Activated T-helper 1 cell treated with anti-CD3 and anti-CD28 coated beads, Interleukin-12 subunit alpha, Interleukin-12 subunit beta, Interleukin-2, Interleukin-4 antibody, amounts not matched to agents 30 ng/mL and 10 ng/mL and 1 ng/mL, durations not matched to agents 14 hours and 24 hours and 36 hours (primary cell): ENCODE data around the gene NT5DC1. TPM values are rescaled to one million over a fixed set of nuclear protein-coding genes. Genes with fewer than 3 reads are reported as not detected.

ENCODE experiments used
- DNase-seq: peaks from one replicate; pipeline ENCODE4 v3.0.0; 2021; ENCODE audit warnings: low spot score
- H3K27ac Mint-ChIP-seq: one replicate; pipeline ENCODE4 v1.8.0; 2021; ENCODE audit warnings: mild to moderate bottlenecking, mixed read lengths
- H3K27me3 Mint-ChIP-seq: one replicate; pipeline ENCODE4 v1.8.0; 2022; ENCODE audit warnings: mild to moderate bottlenecking, moderate library complexity, mixed read lengths; ENCODE audit not compliant: insufficient read depth
- H3K36me3 Mint-ChIP-seq: one replicate; pipeline ENCODE4 v1.8.0; 2021; ENCODE audit warnings: low read depth, mixed read lengths
- H3K4me1 Mint-ChIP-seq: one replicate; pipeline ENCODE4 v1.8.0; 2021; ENCODE audit warnings: low read depth, mixed read lengths
- H3K4me3 Mint-ChIP-seq: one replicate; pipeline ENCODE4 v1.8.0; 2021; ENCODE audit warnings: mild to moderate bottlenecking, moderate library complexity, mixed read lengths
- H3K9me3 Mint-ChIP-seq: one replicate; pipeline ENCODE4 v1.8.0; 2021; ENCODE audit warnings: mixed read lengths
- intact Hi-C: fragments of 100-400 bp; cut with micrococcal nuclease; formaldehyde crosslinking; loops from one replicate; pipeline ENCODE4 v1.15.1; 2024
- total RNA-seq: library from RNA; stranded (reverse); gene quantifications from 2 replicates; pipeline ENCODE4 v1.2.3, GENCODE V29; 2022

NT5DC1 gene
- total RNA-seq, 1 donor from 2014 or later, result 30.1 TPM

DNA sequence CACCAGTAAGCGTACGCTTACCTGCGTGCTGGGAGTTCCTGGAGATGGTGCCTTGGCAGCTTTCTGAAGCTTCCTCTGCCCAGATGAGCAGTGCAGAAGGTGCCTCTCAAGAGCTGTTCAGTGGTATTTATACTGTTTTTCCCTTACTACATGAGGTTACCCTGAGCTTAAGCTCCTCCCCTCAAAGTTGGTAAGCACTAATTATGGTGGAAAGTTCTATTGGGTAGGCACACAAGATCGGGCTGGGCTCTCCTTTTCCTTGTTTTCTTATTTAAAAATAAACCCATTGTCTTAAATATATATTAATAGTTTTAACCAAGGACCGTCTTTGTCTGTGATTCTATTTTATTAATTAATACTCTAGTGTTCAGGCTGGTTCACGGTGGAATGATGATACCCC, 25.4 kb downstream of the NT5DC1 start, which contains the start of gene COL10A1:
Gene COL10A1, minus strand, starts transcription at position 101 of the 400 bp plus-strand sequence. CDS start 640 bp downstream, outside the sequence.
- peaks cover 2% of the 10 kb centered on the region for H3K36me3 Mint-ChIP-seq
- H3K4me1 Mint-ChIP-seq, result no peaks in the 10 kb centered on the region
- no peaks in the 10 kb centered on the region for H3K27me3 Mint-ChIP-seq
- intact Hi-C loops, result no loop called here
- no peak for DNase-seq
- no peaks in the 10 kb centered on the region for H3K9me3 Mint-ChIP-seq
- no peak within 1 kb of the TSS for H3K4me3 Mint-ChIP-seq
- no peak within 1 kb of the TSS for H3K27ac Mint-ChIP-seq

DNA sequence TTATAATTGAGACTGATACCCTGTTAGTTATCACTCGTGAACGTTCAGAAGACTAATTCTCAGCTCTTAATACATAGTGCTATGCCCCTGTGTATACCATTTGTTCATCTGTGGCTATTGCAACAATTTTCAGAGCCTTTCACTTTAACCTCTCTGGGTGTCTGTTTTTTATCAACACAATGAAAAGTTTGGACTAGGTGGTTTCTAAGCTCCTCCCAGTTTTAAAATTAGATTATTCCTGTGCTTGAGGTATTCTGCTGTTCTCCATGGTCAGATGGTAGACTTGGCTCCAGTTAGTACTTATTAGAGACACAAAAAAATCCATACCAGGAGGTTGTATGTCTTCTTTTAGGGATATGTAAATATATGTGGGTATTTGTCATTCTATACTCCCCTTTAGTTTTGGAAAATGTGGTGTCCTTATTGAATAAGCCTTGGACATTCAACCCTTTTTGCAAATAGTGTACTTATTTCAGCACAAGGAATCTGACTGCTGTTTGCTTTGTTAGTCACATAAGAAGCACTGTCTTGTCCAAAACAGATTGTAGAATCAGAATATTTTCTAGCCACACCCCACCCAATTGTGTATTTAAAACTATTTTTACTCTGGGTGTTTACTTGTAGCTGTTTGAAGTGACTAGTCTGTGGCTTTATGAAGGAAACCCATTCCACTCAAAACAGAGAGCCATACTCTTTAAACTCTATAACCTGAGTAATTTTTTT, 27.3 kb downstream of the NT5DC1 start:
- no peaks in the 10 kb centered on the region for H3K36me3 Mint-ChIP-seq
- DNase-seq, result no peak
- no peak overlapping the region for H3K27ac Mint-ChIP-seq
- no peaks in the 10 kb centered on the region for H3K4me1 Mint-ChIP-seq
- H3K4me3 Mint-ChIP-seq, result no peak overlapping the region
- no peaks in the 10 kb centered on the region for H3K9me3 Mint-ChIP-seq
- H3K27me3 Mint-ChIP-seq, result no peaks in the 10 kb centered on the region
- intact Hi-C loops, result no loop called here

DNA sequence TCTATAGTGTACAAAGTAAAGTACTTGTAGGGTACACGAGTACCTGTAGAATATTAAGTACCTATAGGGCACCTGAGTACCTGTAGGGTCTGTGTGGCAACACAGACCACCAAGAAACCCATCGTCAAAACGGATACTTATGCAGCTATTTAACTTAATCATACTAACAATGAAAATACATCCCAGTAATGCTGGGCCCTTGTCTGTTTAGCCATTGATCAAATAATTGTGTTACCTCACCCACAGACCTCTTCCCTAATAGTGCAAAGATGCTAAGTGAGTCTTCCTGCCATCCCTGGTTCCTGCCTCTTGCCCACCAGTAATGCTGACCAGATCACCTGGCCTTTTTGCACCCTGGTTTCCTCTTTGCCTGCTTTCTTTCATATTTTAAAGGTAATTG, 32.8 kb downstream of the NT5DC1 start:
- H3K27ac Mint-ChIP-seq, result no peak overlapping the region
- peaks cover 9% of the 10 kb centered on the region for H3K4me1 Mint-ChIP-seq
- no peaks in the 10 kb centered on the region for H3K36me3 Mint-ChIP-seq
- H3K9me3 Mint-ChIP-seq, result no peaks in the 10 kb centered on the region
- H3K27me3 Mint-ChIP-seq, result no peaks in the 10 kb centered on the region
- no peak for DNase-seq
- no peak overlapping the region for H3K4me3 Mint-ChIP-seq
- intact Hi-C loops, result no loop called here

DNA sequence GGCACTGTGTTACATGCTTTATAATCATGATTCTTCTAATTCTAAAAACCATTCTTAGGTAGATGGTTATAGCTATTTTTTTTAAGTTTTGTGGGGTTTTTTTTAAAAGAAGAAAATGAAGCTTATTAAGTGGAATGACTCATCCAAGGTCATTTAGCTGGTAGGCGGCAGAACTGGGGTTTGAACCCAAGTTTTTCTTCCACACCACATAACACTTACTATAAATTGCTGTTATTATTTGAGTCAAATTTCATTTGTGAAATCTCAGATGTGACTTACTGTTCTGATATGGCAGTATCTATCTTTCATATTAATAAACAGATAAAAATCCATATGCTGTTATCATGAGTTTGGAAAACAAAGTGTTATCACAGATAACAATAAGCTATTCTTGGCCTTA, 35.7 kb downstream of the NT5DC1 start:
- intact Hi-C loops, result no loop called here
- no peaks in the 10 kb centered on the region for H3K9me3 Mint-ChIP-seq

DNA sequence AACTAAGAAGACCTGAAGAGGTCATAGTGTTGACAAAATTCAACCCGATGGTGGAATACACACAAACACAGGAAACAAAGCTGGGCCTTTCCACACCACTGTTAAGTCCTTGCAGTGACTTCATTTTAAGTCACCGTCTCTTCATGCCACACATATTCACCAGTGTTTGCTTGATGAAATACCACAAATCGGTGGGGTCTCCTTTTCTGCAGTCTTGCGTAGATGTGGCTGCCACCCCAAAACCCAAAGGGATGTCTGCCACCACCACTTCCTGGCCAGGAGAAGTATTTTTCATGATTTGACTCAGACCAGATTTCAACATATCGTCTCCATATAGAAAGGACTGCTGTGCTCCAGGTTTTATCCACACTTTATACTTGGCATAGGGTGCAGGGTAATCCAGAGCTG, 36.3 kb downstream of the NT5DC1 start:
- Mint-ChIP-seq H3K9me3 (no peaks in the 10 kb centered on the region), H3K36me3 (no peaks in the 10 kb centered on the region), H3K27ac (peak overlapping the region; percentile 34), H3K4me1 (peaks cover 9% of the 10 kb centered on the region), H3K4me3 (no peak overlapping the region), H3K27me3 (peaks cover 2% of the 10 kb centered on the region)
- intact Hi-C loops, result no loop called here
- DNase-seq, result no peak

More for the DNA sequence above, 35.7 kb downstream of the NT5DC1 start:
- H3K27ac Mint-ChIP-seq, result no peak overlapping the region
- peaks cover 9% of the 10 kb centered on the region for H3K4me1 Mint-ChIP-seq
- DNase-seq, result no peak
- H3K27me3 Mint-ChIP-seq, result peaks cover 2% of the 10 kb centered on the region
- no peaks in the 10 kb centered on the region for H3K36me3 Mint-ChIP-seq
- H3K4me3 Mint-ChIP-seq, result no peak overlapping the region

DNA sequence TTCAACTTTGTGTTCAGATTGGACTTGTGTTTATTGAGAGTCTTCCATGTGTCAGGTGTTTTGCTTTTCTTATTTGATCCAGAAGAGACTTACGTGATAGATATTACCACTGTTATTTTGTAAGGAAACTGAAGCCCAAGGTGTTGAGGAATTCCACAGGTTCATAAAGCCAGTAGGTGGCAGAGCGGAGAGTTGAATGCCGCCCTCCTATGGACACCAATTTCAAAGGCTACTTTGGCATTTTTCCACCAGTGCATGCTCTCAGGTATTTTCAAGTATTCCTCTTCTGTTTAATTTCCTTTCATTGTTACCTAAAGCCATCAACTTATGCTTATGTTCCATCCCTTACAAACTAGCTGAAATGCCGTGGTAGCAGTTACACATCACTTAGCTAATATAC, 39.3 kb downstream of the NT5DC1 start:
- intact Hi-C loops, result no loop called here
- peaks cover 2% of the 10 kb centered on the region for H3K27me3 Mint-ChIP-seq
- no peak overlapping the region for H3K4me3 Mint-ChIP-seq
- peaks cover 9% of the 10 kb centered on the region for H3K4me1 Mint-ChIP-seq
- H3K36me3 Mint-ChIP-seq, result no peaks in the 10 kb centered on the region
- H3K9me3 Mint-ChIP-seq, result no peaks in the 10 kb centered on the region
- DNase-seq, result no peak
- H3K27ac Mint-ChIP-seq, result no peak overlapping the region

DNA sequence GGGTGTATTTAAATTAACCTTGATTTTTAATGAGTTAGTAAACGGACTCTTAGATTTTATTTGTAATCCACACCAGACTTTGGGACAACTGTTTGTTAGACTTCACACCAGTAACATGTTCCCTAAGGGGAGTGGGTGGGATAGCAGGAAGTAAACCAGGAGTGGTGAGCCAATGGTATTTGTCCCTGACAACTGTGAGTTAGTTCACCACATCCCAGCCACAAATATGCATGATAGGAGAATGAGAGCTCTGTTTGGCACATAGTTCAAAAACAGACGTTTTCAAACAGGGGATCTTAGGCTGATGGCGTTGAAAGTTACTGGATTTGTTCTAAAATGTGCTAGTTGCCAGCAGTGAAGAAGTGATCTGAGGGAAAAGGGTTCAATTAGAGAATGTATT, 44.0 kb downstream of the NT5DC1 start:
- Mint-ChIP-seq H3K9me3 (no peaks in the 10 kb centered on the region), H3K4me3 (no peak overlapping the region), H3K4me1 (no peaks in the 10 kb centered on the region), H3K27ac (no peak overlapping the region), H3K36me3 (no peaks in the 10 kb centered on the region), H3K27me3 (no peaks in the 10 kb centered on the region)
- intact Hi-C loops, result no loop called here
- DNase-seq, result no peak

DNA sequence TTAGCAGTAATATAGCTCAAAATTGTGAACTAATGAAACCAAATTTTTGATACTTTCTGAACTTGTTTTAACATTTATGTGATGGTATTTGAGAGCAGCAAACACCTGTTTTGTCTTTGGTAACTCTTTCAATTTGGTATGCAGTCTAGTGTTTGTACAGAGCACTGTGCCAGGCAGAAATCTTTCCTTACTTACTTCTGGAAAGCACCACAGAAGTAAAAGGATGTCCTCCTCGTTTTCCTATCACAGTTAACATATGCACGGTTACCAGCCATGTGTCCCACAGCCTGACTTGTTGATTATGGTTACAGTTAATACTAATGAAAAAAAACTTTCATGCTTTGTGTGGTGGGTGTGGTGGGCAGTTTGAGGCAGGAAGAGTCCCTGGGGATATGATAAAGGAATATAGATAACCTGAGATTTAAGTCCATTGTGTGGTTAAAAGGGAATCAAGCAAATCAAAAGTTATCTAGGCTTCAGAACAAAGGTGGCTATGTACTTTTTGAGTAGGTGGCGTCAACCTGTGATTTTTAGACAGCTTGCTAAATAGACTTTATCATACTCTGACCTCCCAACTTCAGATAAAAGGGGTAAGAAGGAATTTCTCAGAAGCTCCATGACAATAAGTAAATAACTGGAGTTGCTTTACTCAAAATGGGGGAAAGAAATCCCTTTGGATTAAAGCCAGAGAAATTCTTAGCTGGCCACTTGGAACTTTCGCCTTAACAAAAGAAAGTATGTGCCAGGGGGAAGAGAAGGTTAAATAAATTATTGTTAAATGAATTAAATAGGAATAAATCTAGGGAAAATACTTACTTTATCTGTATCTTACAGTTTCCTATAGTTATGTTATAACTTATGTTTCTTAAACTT, 45.4 kb downstream of the NT5DC1 start:
- no peak for DNase-seq
- H3K36me3 Mint-ChIP-seq, result no peaks in the 10 kb centered on the region
- intact Hi-C loops, result no loop called here
- H3K27me3 Mint-ChIP-seq, result no peaks in the 10 kb centered on the region
- no peaks in the 10 kb centered on the region for H3K9me3 Mint-ChIP-seq
- no peak overlapping the region for H3K4me3 Mint-ChIP-seq
- H3K4me1 Mint-ChIP-seq, result no peaks in the 10 kb centered on the region
- no peak overlapping the region for H3K27ac Mint-ChIP-seq

DNA sequence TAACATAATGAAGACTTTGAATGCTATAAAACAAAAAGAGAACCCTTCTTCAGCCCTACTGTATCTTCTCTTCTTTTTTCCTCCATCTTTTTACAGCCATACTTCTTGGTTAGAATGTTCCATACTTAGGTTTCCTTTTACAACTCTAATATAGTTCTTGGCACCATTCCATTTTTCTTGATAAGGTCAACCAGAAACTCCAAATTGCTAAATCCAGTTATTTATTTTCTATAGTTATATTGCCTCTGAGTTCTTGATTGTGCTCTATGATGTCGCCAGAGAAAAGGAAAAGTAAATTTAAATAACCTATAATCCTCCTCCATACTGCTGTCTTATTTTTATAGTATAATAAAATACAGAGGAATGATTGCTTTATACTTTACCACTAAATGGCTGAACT, 52.0 kb downstream of the NT5DC1 start:
- no peaks in the 10 kb centered on the region for H3K36me3 Mint-ChIP-seq
- no peaks in the 10 kb centered on the region for H3K27me3 Mint-ChIP-seq
- intact Hi-C loops, result no loop called here
- H3K9me3 Mint-ChIP-seq, result no peaks in the 10 kb centered on the region
- DNase-seq, result no peak
- H3K4me1 Mint-ChIP-seq, result no peaks in the 10 kb centered on the region
- H3K27ac Mint-ChIP-seq, result no peak overlapping the region
- H3K4me3 Mint-ChIP-seq, result no peak overlapping the region

DNA sequence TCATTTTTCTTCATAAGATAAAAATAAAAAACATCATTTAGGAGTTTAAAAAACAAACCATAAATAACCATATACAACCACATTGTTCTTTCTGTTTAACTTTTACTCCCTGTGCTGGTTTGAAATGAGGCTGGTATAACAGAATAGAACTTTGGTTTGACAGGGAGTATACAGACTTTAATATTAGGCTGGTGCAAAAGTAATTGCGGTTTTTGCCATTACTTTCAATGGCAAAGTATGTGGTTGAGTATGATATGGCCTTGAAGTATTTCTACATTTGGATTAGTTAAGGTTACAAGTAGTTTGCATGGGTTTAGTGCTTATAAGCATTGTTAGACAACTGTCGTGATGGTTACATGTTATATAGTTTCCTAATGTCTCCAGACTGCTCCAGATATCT, 54.2 kb downstream of the NT5DC1 start:
- H3K27me3 Mint-ChIP-seq, result no peaks in the 10 kb centered on the region
- intact Hi-C loops, result no loop called here
- H3K4me1 Mint-ChIP-seq, result no peaks in the 10 kb centered on the region
- no peak overlapping the region for H3K4me3 Mint-ChIP-seq
- H3K36me3 Mint-ChIP-seq, result no peaks in the 10 kb centered on the region
- H3K27ac Mint-ChIP-seq, result no peak overlapping the region
- no peak for DNase-seq
- no peaks in the 10 kb centered on the region for H3K9me3 Mint-ChIP-seq

DNA sequence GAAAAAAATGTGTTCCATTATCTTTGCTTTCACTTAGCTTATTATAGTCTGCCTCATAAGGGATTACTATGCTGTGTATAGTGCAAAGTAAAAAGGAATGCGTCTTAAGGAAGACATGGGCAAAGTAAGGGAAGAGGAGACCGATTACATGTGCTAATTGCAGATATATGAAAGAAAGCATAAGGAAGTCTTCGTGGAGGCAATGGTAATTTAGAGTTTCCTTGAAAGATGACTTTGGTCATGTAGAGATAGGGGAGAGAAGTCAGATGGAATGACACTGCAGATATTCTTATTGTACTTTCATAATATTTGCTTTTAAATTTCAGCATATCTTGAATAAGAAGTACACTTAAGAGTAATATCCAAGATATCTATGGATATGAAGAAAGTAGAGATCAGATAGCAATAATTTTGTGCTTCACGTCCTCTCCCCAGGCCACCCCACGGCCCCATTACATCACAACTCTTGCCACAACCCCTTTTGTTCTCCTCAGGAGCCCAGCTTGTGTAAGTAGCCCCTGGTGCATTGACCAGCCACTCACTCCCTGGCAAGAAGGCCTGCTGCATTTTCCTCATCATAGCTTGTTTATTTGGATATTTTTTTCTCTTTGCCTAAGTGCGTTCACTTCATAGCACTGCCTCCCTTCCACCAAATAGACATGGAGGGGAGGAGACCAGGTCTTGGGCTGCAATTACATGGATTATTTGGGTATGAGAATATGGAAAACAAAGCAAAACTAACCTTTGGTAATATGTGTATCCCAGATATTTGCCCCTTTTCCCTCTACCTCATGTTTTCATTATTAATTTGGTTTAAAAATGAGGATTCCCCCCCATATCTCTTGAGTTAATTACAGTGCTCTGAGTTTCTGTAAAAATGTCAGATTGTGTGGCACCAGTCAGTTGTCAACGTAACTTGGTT, 56.0 kb downstream of the NT5DC1 start:
- intact Hi-C loops, result no loop called here
- Mint-ChIP-seq H3K36me3 (peaks cover 4% of the 10 kb centered on the region), H3K27ac (no peak overlapping the region)

DNA sequence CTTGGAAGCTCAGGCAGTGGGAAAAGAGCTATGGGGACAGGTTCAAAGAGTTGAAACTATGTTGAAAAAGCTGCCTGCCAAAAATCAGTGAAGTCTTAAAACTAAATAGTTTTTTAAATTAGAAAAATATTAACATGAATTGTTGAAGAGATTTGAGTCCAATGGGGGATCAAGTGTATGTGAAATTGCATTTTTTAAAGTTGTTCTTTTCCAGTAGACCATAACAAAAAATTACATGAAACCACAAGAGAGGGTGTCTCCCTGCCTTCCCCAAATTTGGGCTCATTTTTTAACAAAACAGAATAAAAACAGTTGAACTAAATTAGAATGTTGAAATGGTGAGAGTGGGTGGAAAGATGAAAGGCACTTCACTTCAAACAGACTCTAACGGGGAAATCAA, 56.7 kb downstream of the NT5DC1 start:
- Mint-ChIP-seq H3K27me3 (no peaks in the 10 kb centered on the region), H3K4me1 (no peaks in the 10 kb centered on the region), H3K9me3 (no peaks in the 10 kb centered on the region), H3K27ac (no peak overlapping the region), H3K36me3 (peaks cover 4% of the 10 kb centered on the region), H3K4me3 (no peak overlapping the region)
- intact Hi-C loops, result no loop called here
- no peak for DNase-seq

More for the DNA sequence above, 56.0 kb downstream of the NT5DC1 start:
- Mint-ChIP-seq H3K4me3 (no peak overlapping the region), H3K27me3 (no peaks in the 10 kb centered on the region), H3K4me1 (no peaks in the 10 kb centered on the region), H3K9me3 (no peaks in the 10 kb centered on the region)
- no peak for DNase-seq
